HCT116 (cell line): ENCODE results near the gene GRM4. TPM values are rescaled to one million over a fixed set of nuclear protein-coding genes. Genes with fewer than 3 reads are reported as not detected.

ENCODE experiments used
- ATAC-seq: fragments of 200-7000 bp; cut with Tn5 transposase; 2 replicates; pipeline ENCODE4 v1.9.1; 2020; ENCODE audit warnings: mild to moderate bottlenecking, moderate library complexity
- BruUV-seq: library from RNA; stranded (reverse); fragments of 400-500 nt; replicated peaks from 2 replicates; lab custom pipeline; 2021; lab: Mats Ljungman, UMichigan
- CTCF ChIA-PET: fragments of 300-600 bp; sonication (Branson Sonifier 250); formaldehyde crosslinking; loops from one replicate; lab custom pipeline; 2021; ENCODE audit warnings: antibody characterized with exemption; lab: Charles Lee
- POLR2A ChIA-PET: fragments of 300-600, 350-600 bp; sonication (Branson Sonifier 250); formaldehyde crosslinking; loops from one replicate; lab custom pipeline; 2021; ENCODE audit warnings: antibody characterized with exemption; lab: Charles Lee
- RAD21 ChIA-PET, 2 experiments: fragments of 300-600 bp; sonication (Branson Sonifier 250); formaldehyde crosslinking; loops; one replicate each; lab custom pipeline; 2023; ENCODE audit warnings: low total read pairs in 2 of 2; ENCODE audit not compliant: uncharacterized antibody in 2 of 2, unreplicated experiment in 2 of 2, low non-redundant PET in 1 of 2; lab: Charles Lee
- DNase-seq: peaks from one replicate; pipeline ENCODE4 v3.0.0-alpha.2; 2010; ENCODE audit warnings: low read depth, low spot score
- H2AFZ ChIP-seq: fragments of 200-600 bp; shearing (Covaris generic), sonication (generic); 2 replicates; pipeline ENCODE4 v1.6.1; 2017; ENCODE audit warnings: low read depth, mixed run types, mixed read lengths, antibody characterized with exemption, low read length; ENCODE audit not compliant: poor library complexity, severe bottlenecking
- H3K27ac ChIP-seq: 2 replicates; pipeline ENCODE4 v1.5.1; 2012; ENCODE audit warnings: low read depth, low read length
- H3K27me3 ChIP-seq: fragments of 200-600 bp; sonication (generic); 2 replicates; pipeline ENCODE4 v1.6.1; 2016; ENCODE audit warnings: mixed run types, low read length, mixed read lengths; ENCODE audit not compliant: insufficient read depth
- H3K36me3 ChIP-seq, 2 experiments: fragments of 200-500 bp in 1 of 2; fragments of 200-600 bp in 1 of 2; sonication (Bioruptor generic) in 1 of 2; sonication (generic) in 1 of 2; 2 replicates each; pipeline versions ENCODE4 v1.5.1 to v1.6.1; 2014 to 2016; ENCODE audit warnings: low read length in 2 of 2, inconsistent platforms in 1 of 2, mixed read lengths in 1 of 2, mixed run types in 1 of 2; ENCODE audit not compliant: insufficient read depth in 2 of 2, control insufficient read depth in 1 of 2
- H3K4me1 ChIP-seq, 2 experiments: fragments of 200-600 bp in 1 of 2; sonication (generic) in 1 of 2; 2 replicates each; pipeline versions ENCODE4 v1.5.1 to v1.6.1; 2012 to 2017; ENCODE audit warnings: low read length in 2 of 2, inconsistent platforms in 1 of 2, mild to moderate bottlenecking in 1 of 2, mixed read lengths in 1 of 2, mixed run types in 1 of 2, moderate library complexity in 1 of 2; ENCODE audit not compliant: insufficient read depth in 2 of 2, control insufficient read depth in 1 of 2
- H3K4me2 ChIP-seq: fragments of 200-600 bp; sonication (generic); 2 replicates; pipeline ENCODE4 v1.6.1; 2017; ENCODE audit warnings: mixed run types, low read length, mixed read lengths
- H3K4me3 ChIP-seq, 2 experiments: fragments of 200-600 bp in 1 of 2; sonication (generic) in 1 of 2; replicated peaks in 1 of 2; 2 replicates each; pipeline ENCODE4 v1.5.1; 2011 to 2016; ENCODE audit warnings: low read length in 2 of 2, control low read depth in 1 of 2, low read depth in 1 of 2, mild to moderate bottlenecking in 1 of 2, mixed read lengths in 1 of 2, mixed run types in 1 of 2
- H3K79me2 ChIP-seq: fragments of 200-600 bp; sonication (generic); 2 replicates; pipeline ENCODE4 v1.6.1; 2017; ENCODE audit warnings: mild to moderate bottlenecking, mixed run types, low read length, moderate library complexity, mixed read lengths; ENCODE audit not compliant: insufficient read depth
- H3K9ac ChIP-seq: fragments of 200-600 bp; sonication (generic); 2 replicates; pipeline ENCODE4 v1.6.1; 2016; ENCODE audit warnings: low read length, mixed read lengths
- H3K9me2 ChIP-seq: fragments of 200-600 bp; sonication (generic), shearing (Covaris generic); 2 replicates; pipeline ENCODE4 v1.6.1; 2017; ENCODE audit warnings: mixed run types, mild to moderate bottlenecking, moderate library complexity; ENCODE audit not compliant: insufficient read depth
- H3K9me3 ChIP-seq, 2 experiments: fragments of 200-500 bp in 1 of 2; fragments of 200-600 bp in 1 of 2; sonication (Bioruptor generic) in 1 of 2; sonication (generic) in 1 of 2; 2 replicates each; pipeline ENCODE4 v1.6.1; 2014 to 2017; ENCODE audit warnings: low read length in 2 of 2, mixed read lengths in 2 of 2, inconsistent platforms in 1 of 2, low read depth in 1 of 2, mild to moderate bottlenecking in 1 of 2, mixed run types in 1 of 2, moderate library complexity in 1 of 2; ENCODE audit not compliant: control insufficient read depth in 1 of 2, insufficient read depth in 1 of 2
- H4K20me1 ChIP-seq: fragments of 200-600 bp; sonication (generic), shearing (Covaris generic); 2 replicates; pipeline ENCODE4 v1.6.1; 2017; ENCODE audit warnings: mixed run types, mild to moderate bottlenecking, moderate library complexity; ENCODE audit not compliant: insufficient read depth
- CBX3 ChIP-seq: IDR thresholded peaks from 2 replicates; pipeline ENCODE4 v1.6.1; 2012; ENCODE audit warnings: low read depth
- ELF1 ChIP-seq: IDR thresholded peaks from 2 replicates; pipeline ENCODE4 v1.6.1; 2012; ENCODE audit warnings: low read depth, borderline replicate concordance
- EZH2phosphoT487 ChIP-seq: fragments of 200-600 bp; IDR thresholded peaks from 2 replicates; pipeline ENCODE4 v1.6.1; 2018; ENCODE audit warnings: antibody characterized with exemption, borderline replicate concordance
- SIN3A ChIP-seq: IDR thresholded peaks from 2 replicates; pipeline ENCODE4 v1.6.1; 2012; ENCODE audit warnings: low read depth
- ZNF274 ChIP-seq: fragments of 200-500 bp; sonication (Bioruptor generic); IDR thresholded peaks from 2 replicates; pipeline ENCODE4 v1.6.1; 2014; ENCODE audit warnings: mild to moderate bottlenecking, low read depth, low read length, inconsistent platforms
- intact Hi-C: fragments of 100-400 bp; cut with micrococcal nuclease; formaldehyde crosslinking; loops from 2 replicates; pipeline ENCODE4 v1.10.0; 2022
- total RNA-seq: library from RNA; stranded (reverse); gene quantifications from one replicate; pipeline ENCODE4 v1.2.1, GENCODE V29; 2021; ENCODE audit not compliant: unreplicated experiment
- TF ChIP-seq, protein P1 (sequence below): IDR thresholded peaks from 2 replicates; pipeline ENCODE4 v1.6.1; 2011; ENCODE audit warnings: mild to moderate bottlenecking, low read length, moderate library complexity; ENCODE audit not compliant: insufficient replicate concordance; ENCODE audit errors: extremely low read depth
- TF ChIP-seq, protein P2 (sequence below): IDR thresholded peaks from 2 replicates; pipeline ENCODE4 v1.6.1; 2012
- TF ChIP-seq, protein P3 (sequence below): IDR thresholded peaks from 2 replicates; pipeline ENCODE4 v1.6.1; 2012; ENCODE audit warnings: low read depth

Gene GRM4
- total RNA-seq, 1 experiment from 2014 or later, result 2.6 TPM

DNA sequence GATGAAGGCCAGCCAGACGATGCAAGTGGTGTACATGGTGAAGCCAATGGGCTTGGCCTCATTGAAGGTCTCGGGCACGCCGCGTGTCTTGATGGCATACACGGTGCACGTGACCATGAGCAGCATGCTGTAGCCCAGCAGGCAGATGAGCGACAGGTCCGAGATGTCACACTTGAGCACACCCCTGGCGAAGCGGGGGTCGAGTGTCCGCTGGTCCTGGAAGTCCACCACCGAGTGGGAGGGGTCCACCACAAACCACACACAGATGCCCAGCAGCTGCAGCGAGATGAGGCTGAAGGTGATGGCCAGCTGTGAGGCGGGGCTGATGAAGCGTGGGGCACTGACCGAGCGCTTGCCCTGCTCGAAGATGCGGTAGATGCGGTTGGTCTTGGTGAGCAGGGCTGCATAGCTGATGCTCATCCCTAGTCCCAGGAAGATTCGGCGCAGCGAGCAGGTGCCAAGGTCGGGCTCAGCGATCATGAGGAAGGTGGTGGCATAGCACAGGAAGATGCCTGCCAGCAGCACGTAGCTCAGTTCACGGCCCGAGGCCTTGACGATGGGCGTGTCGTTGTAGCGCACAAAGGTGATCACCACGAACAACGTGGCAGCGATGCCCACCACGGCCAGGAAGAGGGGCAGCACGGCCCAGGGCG is 110.1 kb downstream of the GRM4 start:
- Histone ChIP-seq H3K27ac (no peak overlapping the region), H3K4me3 (no peak overlapping the region), H3K27me3 (0 out of 2 replicates have a peak, but pooled peaks cover 4% of the 10 kb centered on the region), H3K4me2 (no peak overlapping the region), H3K9me2 (no peaks in the 10 kb centered on the region), H3K79me2 (no peaks in the 10 kb centered on the region), H3K9me3 (no peaks in the 10 kb centered on the region), H3K36me3 (no peaks in the 10 kb centered on the region), H4K20me1 (no peaks in the 10 kb centered on the region), H3K9ac (no peak overlapping the region), H3K4me1 (no peaks in the 10 kb centered on the region), H2AFZ (no peak overlapping the region)
- ChIA-PET CTCF (interaction anchor here (2.0 kb wide), 1 partner anchor 8 kb away, joined by 6 read pairs; no protein-coding TSS in a partner anchor), POLR2A (no interaction called here), RAD21 (no interaction called here)
- BruUV-seq, result no TSS peak
- ATAC-seq (no peak), DNase-seq (no peak)
- intact Hi-C loops, result loop anchor here (10.0 kb wide), 1 partner anchor 451 kb away; the partner anchor contains the start of gene BAK1
- TF ChIP-seq EZH2phosphoT487 (no peak), ELF1 (no peak), CBX3 (no peak), SIN3A (no peak), ZNF274 (no peak)
- TF ChIP-seq, protein P1, sequence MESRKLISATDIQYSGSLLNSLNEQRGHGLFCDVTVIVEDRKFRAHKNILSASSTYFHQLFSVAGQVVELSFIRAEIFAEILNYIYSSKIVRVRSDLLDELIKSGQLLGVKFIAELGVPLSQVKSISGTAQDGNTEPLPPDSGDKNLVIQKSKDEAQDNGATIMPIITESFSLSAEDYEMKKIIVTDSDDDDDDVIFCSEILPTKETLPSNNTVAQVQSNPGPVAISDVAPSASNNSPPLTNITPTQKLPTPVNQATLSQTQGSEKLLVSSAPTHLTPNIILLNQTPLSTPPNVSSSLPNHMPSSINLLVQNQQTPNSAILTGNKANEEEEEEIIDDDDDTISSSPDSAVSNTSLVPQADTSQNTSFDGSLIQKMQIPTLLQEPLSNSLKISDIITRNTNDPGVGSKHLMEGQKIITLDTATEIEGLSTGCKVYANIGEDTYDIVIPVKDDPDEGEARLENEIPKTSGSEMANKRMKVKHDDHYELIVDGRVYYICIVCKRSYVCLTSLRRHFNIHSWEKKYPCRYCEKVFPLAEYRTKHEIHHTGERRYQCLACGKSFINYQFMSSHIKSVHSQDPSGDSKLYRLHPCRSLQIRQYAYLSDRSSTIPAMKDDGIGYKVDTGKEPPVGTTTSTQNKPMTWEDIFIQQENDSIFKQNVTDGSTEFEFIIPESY, result no peak
- TF ChIP-seq, protein P2, sequence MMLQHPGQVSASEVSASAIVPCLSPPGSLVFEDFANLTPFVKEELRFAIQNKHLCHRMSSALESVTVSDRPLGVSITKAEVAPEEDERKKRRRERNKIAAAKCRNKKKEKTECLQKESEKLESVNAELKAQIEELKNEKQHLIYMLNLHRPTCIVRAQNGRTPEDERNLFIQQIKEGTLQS, result no peak
- TF ChIP-seq, protein P3, sequence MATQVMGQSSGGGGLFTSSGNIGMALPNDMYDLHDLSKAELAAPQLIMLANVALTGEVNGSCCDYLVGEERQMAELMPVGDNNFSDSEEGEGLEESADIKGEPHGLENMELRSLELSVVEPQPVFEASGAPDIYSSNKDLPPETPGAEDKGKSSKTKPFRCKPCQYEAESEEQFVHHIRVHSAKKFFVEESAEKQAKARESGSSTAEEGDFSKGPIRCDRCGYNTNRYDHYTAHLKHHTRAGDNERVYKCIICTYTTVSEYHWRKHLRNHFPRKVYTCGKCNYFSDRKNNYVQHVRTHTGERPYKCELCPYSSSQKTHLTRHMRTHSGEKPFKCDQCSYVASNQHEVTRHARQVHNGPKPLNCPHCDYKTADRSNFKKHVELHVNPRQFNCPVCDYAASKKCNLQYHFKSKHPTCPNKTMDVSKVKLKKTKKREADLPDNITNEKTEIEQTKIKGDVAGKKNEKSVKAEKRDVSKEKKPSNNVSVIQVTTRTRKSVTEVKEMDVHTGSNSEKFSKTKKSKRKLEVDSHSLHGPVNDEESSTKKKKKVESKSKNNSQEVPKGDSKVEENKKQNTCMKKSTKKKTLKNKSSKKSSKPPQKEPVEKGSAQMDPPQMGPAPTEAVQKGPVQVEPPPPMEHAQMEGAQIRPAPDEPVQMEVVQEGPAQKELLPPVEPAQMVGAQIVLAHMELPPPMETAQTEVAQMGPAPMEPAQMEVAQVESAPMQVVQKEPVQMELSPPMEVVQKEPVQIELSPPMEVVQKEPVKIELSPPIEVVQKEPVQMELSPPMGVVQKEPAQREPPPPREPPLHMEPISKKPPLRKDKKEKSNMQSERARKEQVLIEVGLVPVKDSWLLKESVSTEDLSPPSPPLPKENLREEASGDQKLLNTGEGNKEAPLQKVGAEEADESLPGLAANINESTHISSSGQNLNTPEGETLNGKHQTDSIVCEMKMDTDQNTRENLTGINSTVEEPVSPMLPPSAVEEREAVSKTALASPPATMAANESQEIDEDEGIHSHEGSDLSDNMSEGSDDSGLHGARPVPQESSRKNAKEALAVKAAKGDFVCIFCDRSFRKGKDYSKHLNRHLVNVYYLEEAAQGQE, result no peak
